Neural progenitor cell (in vitro differentiated cells): ENCODE data around the gene STEAP1B.

Source experiments
- CTCF ChIP-seq: fragments of 200-600 bp; sonication (generic); IDR thresholded peaks from 2 replicates; pipeline ENCODE4 v1.5.1; 2017; ENCODE audit warnings: antibody characterized with exemption, mild to moderate bottlenecking
- EZH2 ChIP-seq: fragments of 200-600 bp; sonication (generic); IDR thresholded peaks from 2 replicates; pipeline ENCODE4 v1.6.1; 2017; ENCODE audit warnings: antibody characterized with exemption, mild to moderate bottlenecking, moderate library complexity
- EZH2phosphoT487 ChIP-seq: fragments of 200-600 bp; sonication (generic); IDR thresholded peaks from 2 replicates; pipeline ENCODE4 v1.6.1; 2017; ENCODE audit warnings: antibody characterized with exemption

GRCh38 chr7:22464299-22464698 lies 35.7 kb downstream of the STEAP1B start:
- TF ChIP-seq CTCF = no peak
- TF ChIP-seq EZH2phosphoT487 = no peak
- no peak for TF ChIP-seq EZH2
